HG02763 (cell line): ENCODE data around the gene MAP1LC3B.
A peak's percentile ranks its signal among the peaks of the same experiment; 100 is the strongest.
"Not testable (repeated sequence)": the region's sequence is repeated elsewhere in the genome, so short reads cannot be mapped to it uniquely, and the experiment has no call there.

Source experiments
- ATAC-seq: cut with Tn5 transposase; IDR thresholded peaks from one replicate; pipeline ENCODE4 v1.9.1; 2021; ENCODE audit warnings: mild to moderate bottlenecking, moderate library complexity; ENCODE audit not compliant: unreplicated experiment

The MAP1LC3B gene

GRCh38 chr16:87380403-87380802 is 11.7 kb upstream of the MAP1LC3B start:
- ATAC-seq, result no peak

GRCh38 chr16:87380881-87381280 is 11.3 kb upstream of the MAP1LC3B start:
- ATAC-seq, result no peak

GRCh38 chr16:87382023-87382785 is 9.9 kb upstream of the MAP1LC3B start:
- ATAC-seq, result no peak

GRCh38 chr16:87383505-87384161 is 8.5 kb upstream of the MAP1LC3B start, which contains the start of gene FBXO31:
Gene FBXO31 (minus strand): TSS chr16:87383776. CDS start chr16:87383744, 32 bp downstream.
- peak; percentile 41 for ATAC-seq

- ATAC-seq, result peak; percentile 4
These were observed 7.8 kb upstream of the MAP1LC3B start for GRCh38 chr16:87384162-87384874.

- not testable (repeated sequence) for ATAC-seq
These were observed 7.3 kb upstream of the MAP1LC3B start for GRCh38 chr16:87384875-87385167.

- peak; percentile 39 for ATAC-seq
These were observed 4.0 kb upstream of the MAP1LC3B start for GRCh38 chr16:87387942-87388817.

GRCh38 chr16:87388818-87389134 is 3.4 kb upstream of the MAP1LC3B start:
- ATAC-seq, result no peak

- ATAC-seq, result no peak
These were observed 2.9 kb upstream of the MAP1LC3B start for GRCh38 chr16:87389245-87389644.

GRCh38 chr16:87389914-87390313 is 2.2 kb upstream of the MAP1LC3B start:
- ATAC-seq, result not testable (repeated sequence)

GRCh38 chr16:87390641-87391323 is 1.4 kb upstream of the MAP1LC3B start:
- no peak for ATAC-seq

- ATAC-seq, result no peak
These were observed 699 bp upstream of the MAP1LC3B start for GRCh38 chr16:87391324-87391949.

- no peak for ATAC-seq
These were observed 914 bp downstream of the MAP1LC3B start for GRCh38 chr16:87392821-87393679.

- no peak for ATAC-seq
These were observed 1.5 kb downstream of the MAP1LC3B start for GRCh38 chr16:87393680-87394055.

- ATAC-seq, result no peak
These were observed 3.2 kb downstream of the MAP1LC3B start for GRCh38 chr16:87395181-87395842.

GRCh38 chr16:87404764-87405625 is 12.9 kb downstream of the MAP1LC3B start:
- no peak for ATAC-seq

GRCh38 chr16:87406495-87407088 is 14.5 kb downstream of the MAP1LC3B start:
- no peak for ATAC-seq
